ENCODE results near the gene ZNF609. TPM values are rescaled to one million over a fixed set of nuclear protein-coding genes. Genes with fewer than 3 reads are reported as not detected.

ZNF609 gene
- total RNA-seq, 6 experiments from 2014 or later, result 19.7 to 22.1 (median 20.4) TPM

DNA sequence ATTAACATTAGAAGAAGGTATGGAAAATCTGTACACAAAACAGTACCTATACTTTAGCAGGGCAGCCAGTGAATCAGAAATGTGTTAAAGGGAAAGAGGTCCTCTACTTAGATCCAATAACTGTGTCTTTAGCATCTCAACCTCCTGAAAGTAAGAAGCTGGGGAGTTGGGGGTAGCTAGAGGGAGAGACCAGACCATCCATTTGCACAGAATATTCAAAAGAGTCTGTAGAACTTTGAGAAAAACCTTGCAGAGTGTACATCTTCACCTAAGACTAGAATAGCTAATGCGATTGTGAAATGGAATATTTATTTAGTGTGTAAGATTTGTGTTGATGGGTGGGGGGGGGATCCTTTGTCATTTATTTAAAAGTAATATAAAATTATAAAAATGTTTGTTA, 190.2 kb downstream of the ZNF609 start:
- TF ChIP-seq, protein P1, sequence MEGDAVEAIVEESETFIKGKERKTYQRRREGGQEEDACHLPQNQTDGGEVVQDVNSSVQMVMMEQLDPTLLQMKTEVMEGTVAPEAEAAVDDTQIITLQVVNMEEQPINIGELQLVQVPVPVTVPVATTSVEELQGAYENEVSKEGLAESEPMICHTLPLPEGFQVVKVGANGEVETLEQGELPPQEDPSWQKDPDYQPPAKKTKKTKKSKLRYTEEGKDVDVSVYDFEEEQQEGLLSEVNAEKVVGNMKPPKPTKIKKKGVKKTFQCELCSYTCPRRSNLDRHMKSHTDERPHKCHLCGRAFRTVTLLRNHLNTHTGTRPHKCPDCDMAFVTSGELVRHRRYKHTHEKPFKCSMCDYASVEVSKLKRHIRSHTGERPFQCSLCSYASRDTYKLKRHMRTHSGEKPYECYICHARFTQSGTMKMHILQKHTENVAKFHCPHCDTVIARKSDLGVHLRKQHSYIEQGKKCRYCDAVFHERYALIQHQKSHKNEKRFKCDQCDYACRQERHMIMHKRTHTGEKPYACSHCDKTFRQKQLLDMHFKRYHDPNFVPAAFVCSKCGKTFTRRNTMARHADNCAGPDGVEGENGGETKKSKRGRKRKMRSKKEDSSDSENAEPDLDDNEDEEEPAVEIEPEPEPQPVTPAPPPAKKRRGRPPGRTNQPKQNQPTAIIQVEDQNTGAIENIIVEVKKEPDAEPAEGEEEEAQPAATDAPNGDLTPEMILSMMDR (IDR thresholded peaks at IDR 0.05), result no peak
- Mint-ChIP-seq H3K27ac (no peak overlapping the region), H3K9me3 (no peaks in the 10 kb centered on the region), H3K4me1 (ENCODE audit: low read depth) (peaks cover 14% of the 10 kb centered on the region), H3K4me3 (no peak overlapping the region), H3K27me3 (ENCODE audit: insufficient read depth) (no peaks in the 10 kb centered on the region), H3K36me3 (ENCODE audit: low read depth) (peaks cover 4% of the 10 kb centered on the region; the same call in 1 of the 2 replicates)
- DNase-seq, result no peak

DNA sequence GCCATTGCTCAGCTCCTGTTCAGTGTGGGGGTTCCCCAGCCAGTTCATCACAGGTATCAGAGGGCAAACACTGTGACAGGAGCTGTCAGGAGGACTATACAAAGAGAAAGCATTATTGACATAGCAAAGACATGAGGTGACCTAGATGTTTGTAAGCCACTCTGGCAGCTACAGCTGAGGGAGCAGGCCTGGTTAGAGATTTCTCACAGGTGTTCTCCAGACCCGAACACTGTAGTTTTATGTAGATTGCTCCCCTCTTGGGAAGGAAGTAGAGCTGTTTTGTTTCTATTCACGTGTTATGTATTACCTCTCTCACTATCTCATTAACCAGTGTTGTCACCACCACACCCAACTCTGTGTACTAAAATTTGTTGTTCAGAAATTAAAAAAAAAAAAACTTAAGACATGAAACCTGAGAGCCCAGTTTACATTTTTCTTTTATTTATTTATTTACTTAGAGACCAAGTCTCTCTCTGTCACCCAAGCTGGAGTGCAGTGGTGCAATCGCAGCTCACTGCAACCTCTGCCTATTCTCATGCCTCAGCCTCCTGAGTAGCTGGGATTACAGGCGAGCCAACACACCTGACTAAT, 191.3 kb downstream of the ZNF609 start:
- Mint-ChIP-seq H3K36me3 (ENCODE audit: low read depth) (no peaks in the 10 kb centered on the region), H3K4me3 (no peak overlapping the region), H3K27me3 (ENCODE audit: insufficient read depth) (no peaks in the 10 kb centered on the region), H3K4me1 (ENCODE audit: low read depth) (peaks cover 14% of the 10 kb centered on the region), H3K9me3 (no peaks in the 10 kb centered on the region), H3K27ac (no peak overlapping the region)
- TF ChIP-seq, protein P1 (IDR thresholded peaks at IDR 0.05), result no peak
- peak; percentile 4 for DNase-seq

DNA sequence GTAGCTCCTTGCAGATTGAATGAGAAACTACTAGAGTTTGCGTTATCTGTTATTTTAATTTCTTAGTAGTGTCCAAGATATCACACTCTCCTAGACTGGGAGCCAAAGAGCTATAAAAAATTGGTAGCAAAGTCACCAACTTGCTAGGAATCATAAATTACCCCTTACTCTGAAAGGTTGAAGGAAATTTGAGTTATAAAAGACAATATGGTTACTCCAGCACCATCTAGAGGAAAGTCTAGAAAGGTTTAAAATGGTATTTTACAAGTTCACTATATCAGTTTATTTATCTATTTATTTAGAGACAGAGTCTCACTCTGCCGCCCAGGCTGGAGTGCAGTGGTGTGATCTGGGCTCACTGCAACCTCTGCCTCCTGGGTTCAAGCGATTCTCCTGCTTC, 193.4 kb downstream of the ZNF609 start:
- Mint-ChIP-seq H3K9me3 (no peaks in the 10 kb centered on the region), H3K4me1 (ENCODE audit: low read depth) (peaks cover 14% of the 10 kb centered on the region), H3K27me3 (ENCODE audit: insufficient read depth) (no peaks in the 10 kb centered on the region), H3K27ac (no peak overlapping the region), H3K4me3 (no peak overlapping the region), H3K36me3 (ENCODE audit: low read depth) (peaks cover 4% of the 10 kb centered on the region; the same call in 1 of the 2 replicates)
- DNase-seq, result no peak
- TF ChIP-seq, protein P1 (IDR thresholded peaks at IDR 0.05), result peak; percentile 66

DNA sequence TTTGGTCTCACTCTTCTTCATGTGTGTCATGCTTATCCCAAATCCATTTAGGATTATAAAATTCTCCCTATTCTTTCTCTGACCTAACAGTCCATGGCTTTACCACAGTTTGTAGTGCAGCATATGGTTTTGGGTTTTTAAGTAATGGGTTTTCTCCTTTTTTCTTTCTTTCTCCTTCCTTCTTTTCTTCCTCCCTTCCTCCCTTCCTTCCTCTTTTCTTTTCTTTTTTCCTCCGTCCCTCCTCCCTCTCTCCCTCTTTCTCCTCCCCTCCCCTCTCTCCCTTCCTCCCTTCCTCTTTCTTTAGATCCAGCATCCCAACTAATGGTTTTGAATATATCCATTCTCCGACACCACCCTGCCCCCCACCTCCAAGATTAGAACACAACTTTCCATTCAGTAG, 196.1 kb downstream of the ZNF609 start:
- no peak overlapping the region for H3K4me3 Mint-ChIP-seq
- H3K27me3 Mint-ChIP-seq (ENCODE audit: insufficient read depth), result no peaks in the 10 kb centered on the region
- peaks cover 6% of the 10 kb centered on the region for H3K4me1 Mint-ChIP-seq (ENCODE audit: low read depth)
- no peaks in the 10 kb centered on the region for H3K9me3 Mint-ChIP-seq
- H3K36me3 Mint-ChIP-seq (ENCODE audit: low read depth), result peaks cover 4% of the 10 kb centered on the region; the same call in 1 of the 2 replicates
- TF ChIP-seq, protein P1 (IDR thresholded peaks at IDR 0.05), result no peak
- no peak for DNase-seq
- no peak overlapping the region for H3K27ac Mint-ChIP-seq

GRCh38 chr15:64665179-64665578, 204.8 kb downstream of the ZNF609 start:
- H3K9me3 Mint-ChIP-seq, result no peaks in the 10 kb centered on the region
- no peak overlapping the region for H3K4me3 Mint-ChIP-seq
- no peaks in the 10 kb centered on the region for H3K27me3 Mint-ChIP-seq (ENCODE audit: insufficient read depth)
- peaks cover 6% of the 10 kb centered on the region; the same call in 1 of the 2 replicates for H3K36me3 Mint-ChIP-seq (ENCODE audit: low read depth)
- H3K27ac Mint-ChIP-seq, result no peak overlapping the region
- peaks cover 23% of the 10 kb centered on the region for H3K4me1 Mint-ChIP-seq (ENCODE audit: low read depth)
- TF ChIP-seq, protein P1 (IDR thresholded peaks at IDR 0.05), result no peak
- no peak for DNase-seq

Data from HFFc6 (cell line).